OCI-LY1 (cell line): Measurements from ENCODE around the gene APBA1.
"Not testable (repeated sequence)": the region's sequence is repeated elsewhere in the genome, so short reads cannot be mapped to it uniquely, and the experiment has no call there.

Experiments
- H2AFZ ChIP-seq: fragments of 200-600 bp; sonication (generic), shearing (Covaris generic); 2 replicates; pipeline ENCODE4 v1.6.0; 2014; ENCODE audit warnings: antibody characterized with exemption, mild to moderate bottlenecking, low read length
- H3F3A ChIP-seq: fragments of 200-600 bp; sonication (generic), shearing (Covaris generic); 2 replicates; pipeline ENCODE4 v1.6.0; 2014; ENCODE audit warnings: mild to moderate bottlenecking, antibody characterized with exemption, low read length, moderate library complexity; ENCODE audit not compliant: insufficient read depth
- H3K27ac ChIP-seq: fragments of 200-600 bp; sonication (generic); 2 replicates; pipeline ENCODE4 v1.5.1; 2014; ENCODE audit warnings: low read length, mixed run types, mild to moderate bottlenecking, low read depth; ENCODE audit not compliant: poor library complexity, severe bottlenecking
- H3K27me3 ChIP-seq: fragments of 200-600 bp; sonication (generic); 2 replicates; pipeline ENCODE4 v1.6.0; 2014; ENCODE audit warnings: antibody characterized with exemption, mild to moderate bottlenecking, low read length, moderate library complexity; ENCODE audit not compliant: insufficient read depth
- H3K36me3 ChIP-seq: fragments of 200-600 bp; sonication (generic); 2 replicates; pipeline ENCODE4 v1.6.1; 2014; ENCODE audit warnings: mild to moderate bottlenecking, antibody characterized with exemption, low read length, moderate library complexity, mixed read lengths; ENCODE audit not compliant: insufficient read depth
- H3K4me1 ChIP-seq: fragments of 200-600 bp; sonication (generic); 2 replicates; pipeline ENCODE4 v1.5.1; 2014; ENCODE audit warnings: mild to moderate bottlenecking, low read length, moderate library complexity; ENCODE audit not compliant: insufficient read depth, severe bottlenecking
- H3K4me2 ChIP-seq: fragments of 200-600 bp; sonication (generic), shearing (Covaris generic); 2 replicates; pipeline ENCODE4 v1.6.1; 2014; ENCODE audit warnings: low read length
- H3K4me3 ChIP-seq: fragments of 200-600 bp; sonication (generic); 2 replicates; pipeline ENCODE4 v1.5.1; 2014; ENCODE audit warnings: low read length, low read depth, mild to moderate bottlenecking, mixed read lengths; ENCODE audit not compliant: poor library complexity, severe bottlenecking
- H3K79me2 ChIP-seq: fragments of 200-600 bp; shearing (Covaris generic); 2 replicates; pipeline ENCODE4 v1.6.1; 2016; ENCODE audit warnings: mixed run types, low read length, mixed read lengths; ENCODE audit not compliant: insufficient read depth
- H3K9ac ChIP-seq: fragments of 200-600 bp; sonication (generic), shearing (Covaris generic); 2 replicates; pipeline ENCODE4 v1.6.1; 2014; ENCODE audit warnings: mild to moderate bottlenecking, low read length, mixed read lengths
- H3K9me2 ChIP-seq: fragments of 200-600 bp; sonication (generic), shearing (Covaris generic); 2 replicates; pipeline ENCODE4 v1.6.1; 2014; ENCODE audit warnings: low read depth, mild to moderate bottlenecking, low read length, mixed read lengths
- H3K9me3 ChIP-seq: fragments of 200-600 bp; shearing (Covaris generic); 2 replicates; pipeline ENCODE4 v1.6.1; 2014; ENCODE audit warnings: low read length, mixed read lengths
- H4K20me1 ChIP-seq: fragments of 200-600 bp; sonication (generic), shearing (Covaris generic); 2 replicates; pipeline ENCODE4 v1.6.0; 2016; ENCODE audit warnings: mild to moderate bottlenecking, low read length; ENCODE audit not compliant: insufficient read depth
- CTCF ChIP-seq: fragments of 200-600 bp; sonication (generic), shearing (Covaris generic); IDR thresholded peaks from 2 replicates; pipeline ENCODE4 v1.5.1; 2017; ENCODE audit warnings: mild to moderate bottlenecking, antibody characterized with exemption, low read length, moderate library complexity, mixed read lengths
- EZH2 ChIP-seq: fragments of 200-600 bp; sonication (generic), shearing (Covaris generic); IDR thresholded peaks from 2 replicates; pipeline ENCODE4 v1.8.0; 2017; ENCODE audit warnings: borderline replicate concordance, mixed run types, mild to moderate bottlenecking, antibody characterized with exemption, low read length, moderate library complexity, mixed read lengths

The APBA1 gene

GRCh38 chr9:69601698-69602097, 70.5 kb downstream of the APBA1 start:
- no peaks in the 10 kb centered on the region for H4K20me1 ChIP-seq
- H3K27me3 ChIP-seq, result no peaks in the 10 kb centered on the region
- H3K27ac ChIP-seq, result no peak overlapping the region
- no peak overlapping the region for H2AFZ ChIP-seq
- H3K4me2 ChIP-seq, result no peak overlapping the region
- H3K9ac ChIP-seq, result no peak overlapping the region
- H3K36me3 ChIP-seq, result no peaks in the 10 kb centered on the region
- no peaks in the 10 kb centered on the region for H3K9me2 ChIP-seq
- no peaks in the 10 kb centered on the region for H3F3A ChIP-seq
- H3K79me2 ChIP-seq, result no peaks in the 10 kb centered on the region
- H3K4me3 ChIP-seq, result no peak overlapping the region
- TF ChIP-seq EZH2 (no peak), CTCF (no peak)
- H3K4me1 ChIP-seq, result no peaks in the 10 kb centered on the region
- no peaks in the 10 kb centered on the region for H3K9me3 ChIP-seq

- no peaks in the 10 kb centered on the region for H3K36me3 ChIP-seq
- no peak overlapping the region for H3K4me3 ChIP-seq
- no peak overlapping the region for H2AFZ ChIP-seq
- H3K4me2 ChIP-seq, result no peak overlapping the region
- no peaks in the 10 kb centered on the region for H3K79me2 ChIP-seq
- no peaks in the 10 kb centered on the region for H4K20me1 ChIP-seq
- TF ChIP-seq CTCF (no peak), EZH2 (no peak)
- no peaks in the 10 kb centered on the region for H3K9me3 ChIP-seq
- no peak overlapping the region for H3K9ac ChIP-seq
- no peaks in the 10 kb centered on the region for H3F3A ChIP-seq
- no peak overlapping the region for H3K27ac ChIP-seq
- H3K9me2 ChIP-seq, result no peaks in the 10 kb centered on the region
- no peaks in the 10 kb centered on the region for H3K27me3 ChIP-seq
- H3K4me1 ChIP-seq, result no peaks in the 10 kb centered on the region
Measured at GRCh38 chr9:69600314-69601047, 71.7 kb downstream of the APBA1 start.

GRCh38 chr9:69599232-69599971, 72.8 kb downstream of the APBA1 start:
- Histone ChIP-seq H3K27ac (no peak overlapping the region), H3K4me1 (no peaks in the 10 kb centered on the region), H3K4me2 (no peak overlapping the region), H3K4me3 (no peak overlapping the region), H3K36me3 (no peaks in the 10 kb centered on the region), H3K79me2 (no peaks in the 10 kb centered on the region), H3K9me3 (no peaks in the 10 kb centered on the region), H4K20me1 (no peaks in the 10 kb centered on the region), H3F3A (no peaks in the 10 kb centered on the region), H2AFZ (no peak overlapping the region), H3K9ac (no peak overlapping the region), H3K27me3 (no peaks in the 10 kb centered on the region), H3K9me2 (no peaks in the 10 kb centered on the region)
- TF ChIP-seq CTCF, result no peak
- no peak for TF ChIP-seq EZH2

- not testable (repeated sequence) for H3K36me3 ChIP-seq, H3K4me2 ChIP-seq, H3K9me3 ChIP-seq
Measured at GRCh38 chr9:69596906-69597305, 75.3 kb downstream of the APBA1 start.

More at GRCh38 chr9:69596906-69597305, 75.3 kb downstream of the APBA1 start:
- H3K9ac ChIP-seq, H3K27me3 ChIP-seq, H3F3A ChIP-seq, H3K4me1 ChIP-seq, H3K4me3 ChIP-seq, H4K20me1 ChIP-seq, H3K27ac ChIP-seq, H3K9me2 ChIP-seq, H2AFZ ChIP-seq, H3K79me2 ChIP-seq: not testable (repeated sequence)
